GM12873 (cell line): Measurements from ENCODE around the gene ANK3.

Experiments used
- CTCF ChIP-seq: IDR thresholded peaks from 2 replicates; pipeline ENCODE4 v1.5.1; 2012; ENCODE audit warnings: low read depth, mild to moderate bottlenecking, moderate library complexity, low read length, control low read depth; ENCODE audit not compliant: insufficient read depth; ENCODE audit errors: missing control alignments

Gene ANK3

GRCh38 chr10:60239228-60239627 is 150.4 kb downstream of the ANK3 start:
- no peak for TF ChIP-seq CTCF

- TF ChIP-seq CTCF: no peak
These were observed 150.9 kb downstream of the ANK3 start for GRCh38 chr10:60238759-60239100.

- peak; percentile 72 for TF ChIP-seq CTCF
These were observed 151.5 kb downstream of the ANK3 start for GRCh38 chr10:60237977-60238758.

- TF ChIP-seq CTCF: no peak
These were observed 152.7 kb downstream of the ANK3 start for GRCh38 chr10:60236869-60237524.

- no peak for TF ChIP-seq CTCF
These were observed 154.7 kb downstream of the ANK3 start for GRCh38 chr10:60235001-60235400.

GRCh38 chr10:60234551-60234950 is 155.1 kb downstream of the ANK3 start:
- no peak for TF ChIP-seq CTCF

- no peak for TF ChIP-seq CTCF
These were observed 158.8 kb downstream of the ANK3 start for GRCh38 chr10:60230892-60231291.
